ENCODE data around the gene VGLL4. TPM values are rescaled to one million over a fixed set of nuclear protein-coding genes. Genes with fewer than 3 reads are reported as not detected.

The VGLL4 gene
- total RNA-seq, 1 experiment from 2014 or later, result 43.0 TPM

DNA sequence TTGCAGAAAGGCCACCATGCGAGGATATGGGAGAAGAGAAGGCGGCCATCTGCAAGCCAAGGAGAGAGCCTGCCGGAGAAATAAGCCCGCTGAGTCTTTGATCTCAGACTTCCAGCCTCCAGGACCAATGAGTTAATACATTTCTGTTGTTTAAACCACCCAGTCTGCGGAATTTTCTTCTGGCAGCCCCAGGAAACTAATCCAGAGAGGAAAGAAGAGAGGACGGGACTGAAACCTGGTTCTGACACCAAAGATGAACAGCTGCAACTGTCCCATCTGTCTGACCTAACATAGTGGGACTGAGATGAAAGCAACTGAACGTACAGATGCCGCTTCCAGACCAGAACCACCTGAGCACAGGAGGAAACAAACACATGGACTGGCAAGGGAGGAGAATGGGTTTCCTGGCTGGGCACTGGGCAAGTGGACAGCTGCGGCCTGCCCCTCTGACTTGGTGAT lies 32.3 kb downstream of the VGLL4 start (continued):
- TF ChIP-seq, protein P1, sequence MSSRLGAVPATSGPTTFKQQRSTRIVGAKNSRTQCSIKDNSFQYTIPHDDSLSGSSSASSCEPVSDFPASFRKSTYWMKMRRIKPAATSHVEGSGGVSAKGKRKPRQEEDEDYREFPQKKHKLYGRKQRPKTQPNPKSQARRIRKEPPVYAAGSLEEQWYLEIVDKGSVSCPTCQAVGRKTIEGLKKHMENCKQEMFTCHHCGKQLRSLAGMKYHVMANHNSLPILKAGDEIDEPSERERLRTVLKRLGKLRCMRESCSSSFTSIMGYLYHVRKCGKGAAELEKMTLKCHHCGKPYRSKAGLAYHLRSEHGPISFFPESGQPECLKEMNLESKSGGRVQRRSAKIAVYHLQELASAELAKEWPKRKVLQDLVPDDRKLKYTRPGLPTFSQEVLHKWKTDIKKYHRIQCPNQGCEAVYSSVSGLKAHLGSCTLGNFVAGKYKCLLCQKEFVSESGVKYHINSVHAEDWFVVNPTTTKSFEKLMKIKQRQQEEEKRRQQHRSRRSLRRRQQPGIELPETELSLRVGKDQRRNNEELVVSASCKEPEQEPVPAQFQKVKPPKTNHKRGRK (CRISPR knock-in tag; IDR thresholded peaks at IDR 0.05; ENCODE audit: borderline replicate concordance), result no peak

DNA sequence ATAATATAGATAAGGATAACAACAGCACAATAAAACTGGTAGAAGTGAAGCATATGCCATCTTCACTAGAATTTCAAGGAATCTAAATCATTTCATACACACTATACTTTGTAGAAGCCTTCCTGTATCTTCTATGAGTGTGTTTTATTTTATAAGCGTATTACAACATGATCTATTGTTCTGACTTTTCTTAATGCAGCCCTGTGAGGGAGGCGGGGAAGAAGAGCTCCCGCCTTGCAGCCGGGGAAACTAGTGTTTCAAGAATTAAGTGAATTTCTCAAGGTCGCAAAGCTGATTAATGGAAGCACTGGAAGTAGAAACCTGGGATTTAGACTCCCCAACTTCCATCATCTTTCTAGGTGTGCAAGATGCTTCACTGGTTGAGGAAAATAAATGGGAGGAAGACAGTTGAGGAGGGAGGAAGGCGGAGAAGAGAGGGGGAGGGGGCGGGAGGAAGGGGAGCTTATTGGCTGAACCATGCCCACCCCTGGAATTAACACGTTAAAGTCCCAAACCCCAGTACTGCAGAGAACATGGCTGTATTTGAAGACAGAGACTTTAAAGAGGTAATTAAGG lies 32.9 kb downstream of the VGLL4 start:
- ChIA-PET POLR2A (no interaction called here), CTCF (no interaction called here)
- Mint-ChIP-seq H3K4me3 (no peak overlapping the region), H3K27me3 (ENCODE audit: low read depth) (no peaks in the 10 kb centered on the region), H3K9me3 (no peaks in the 10 kb centered on the region), H3K27ac (peak overlapping the region; percentile 77; the same call in 1 of the 2 replicates), H3K4me1 (peaks cover 83% of the 10 kb centered on the region), H3K36me3 (0 out of 2 replicates have a peak, but pooled peaks cover 2% of the 10 kb centered on the region)
- ATAC-seq (no peak; the same call in 1 of the 2 replicates), DNase-seq (ENCODE audit: low spot score) (no peak)
- TF ChIP-seq GTF2I (CRISPR knock-in tag; conservative IDR thresholded peaks at IDR 0.05) (no peak), ATF1 (CRISPR knock-in tag; IDR thresholded peaks at IDR 0.05) (no peak), JUN (CRISPR knock-in tag; IDR thresholded peaks at IDR 0.05) (no peak), RELA (CRISPR knock-in tag; IDR thresholded peaks at IDR 0.05; ENCODE audit: borderline replicate concordance) (no peak), HMGA2 (CRISPR knock-in tag; IDR thresholded peaks at IDR 0.05) (no peak), TEAD4 (CRISPR knock-in tag; IDR thresholded peaks at IDR 0.05) (no peak), ZNF138 (CRISPR knock-in tag; conservative IDR thresholded peaks at IDR 0.05) (no peak)
- TF ChIP-seq, protein P2, sequence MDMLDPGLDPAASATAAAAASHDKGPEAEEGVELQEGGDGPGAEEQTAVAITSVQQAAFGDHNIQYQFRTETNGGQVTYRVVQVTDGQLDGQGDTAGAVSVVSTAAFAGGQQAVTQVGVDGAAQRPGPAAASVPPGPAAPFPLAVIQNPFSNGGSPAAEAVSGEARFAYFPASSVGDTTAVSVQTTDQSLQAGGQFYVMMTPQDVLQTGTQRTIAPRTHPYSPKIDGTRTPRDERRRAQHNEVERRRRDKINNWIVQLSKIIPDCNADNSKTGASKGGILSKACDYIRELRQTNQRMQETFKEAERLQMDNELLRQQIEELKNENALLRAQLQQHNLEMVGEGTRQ (CRISPR knock-in tag; IDR thresholded peaks at IDR 0.05), result no peak
- TF ChIP-seq, protein P3, sequence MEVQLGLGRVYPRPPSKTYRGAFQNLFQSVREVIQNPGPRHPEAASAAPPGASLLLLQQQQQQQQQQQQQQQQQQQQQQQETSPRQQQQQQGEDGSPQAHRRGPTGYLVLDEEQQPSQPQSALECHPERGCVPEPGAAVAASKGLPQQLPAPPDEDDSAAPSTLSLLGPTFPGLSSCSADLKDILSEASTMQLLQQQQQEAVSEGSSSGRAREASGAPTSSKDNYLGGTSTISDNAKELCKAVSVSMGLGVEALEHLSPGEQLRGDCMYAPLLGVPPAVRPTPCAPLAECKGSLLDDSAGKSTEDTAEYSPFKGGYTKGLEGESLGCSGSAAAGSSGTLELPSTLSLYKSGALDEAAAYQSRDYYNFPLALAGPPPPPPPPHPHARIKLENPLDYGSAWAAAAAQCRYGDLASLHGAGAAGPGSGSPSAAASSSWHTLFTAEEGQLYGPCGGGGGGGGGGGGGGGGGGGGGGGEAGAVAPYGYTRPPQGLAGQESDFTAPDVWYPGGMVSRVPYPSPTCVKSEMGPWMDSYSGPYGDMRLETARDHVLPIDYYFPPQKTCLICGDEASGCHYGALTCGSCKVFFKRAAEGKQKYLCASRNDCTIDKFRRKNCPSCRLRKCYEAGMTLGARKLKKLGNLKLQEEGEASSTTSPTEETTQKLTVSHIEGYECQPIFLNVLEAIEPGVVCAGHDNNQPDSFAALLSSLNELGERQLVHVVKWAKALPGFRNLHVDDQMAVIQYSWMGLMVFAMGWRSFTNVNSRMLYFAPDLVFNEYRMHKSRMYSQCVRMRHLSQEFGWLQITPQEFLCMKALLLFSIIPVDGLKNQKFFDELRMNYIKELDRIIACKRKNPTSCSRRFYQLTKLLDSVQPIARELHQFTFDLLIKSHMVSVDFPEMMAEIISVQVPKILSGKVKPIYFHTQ (CRISPR knock-in tag; IDR thresholded peaks at IDR 0.05), result no peak

DNA sequence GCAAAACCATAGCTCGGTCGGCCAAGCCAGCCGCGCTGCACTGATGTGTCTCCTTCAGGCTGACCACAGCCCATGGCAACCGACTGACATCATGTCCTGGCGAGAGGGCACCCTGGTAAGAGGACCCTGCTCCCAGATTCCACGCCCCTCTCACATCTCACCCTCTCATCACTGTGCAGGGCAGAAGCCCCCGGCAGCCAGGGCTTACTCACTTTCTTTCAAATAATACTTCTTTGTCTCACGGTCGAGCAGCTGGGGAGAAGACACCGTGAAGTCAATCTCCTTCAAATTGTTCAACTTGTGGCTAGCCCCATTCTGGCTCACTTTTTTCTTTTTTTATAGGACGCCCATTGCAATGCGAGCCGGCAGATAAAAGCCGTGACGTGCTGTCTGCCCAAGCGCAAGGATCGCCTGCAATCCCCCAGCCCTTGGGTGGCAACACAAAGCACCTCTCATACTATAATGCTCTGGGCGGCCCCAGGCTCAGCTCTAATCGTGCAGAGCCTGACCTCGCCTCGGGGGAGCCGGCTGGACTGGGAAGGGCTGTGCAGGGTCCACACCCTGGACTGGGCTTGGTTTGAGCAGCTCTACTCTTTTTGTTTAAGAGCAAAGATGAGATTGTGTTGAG lies 33.6 kb downstream of the VGLL4 start:
- ATAC-seq (peak; percentile 46), DNase-seq (ENCODE audit: low spot score) (no peak)
- Mint-ChIP-seq H3K4me3 (no peak overlapping the region), H3K4me1 (peaks cover 84% of the 10 kb centered on the region), H3K27ac (peak overlapping the region; percentile 58; the same call in 1 of the 2 replicates), H3K27me3 (ENCODE audit: low read depth) (no peaks in the 10 kb centered on the region), H3K9me3 (no peaks in the 10 kb centered on the region), H3K36me3 (0 out of 2 replicates have a peak, but pooled peaks cover 2% of the 10 kb centered on the region)
- ChIA-PET CTCF (no interaction called here), POLR2A (no interaction called here)
- TF ChIP-seq GABPB1 (CRISPR knock-in tag; IDR thresholded peaks at IDR 0.05) (no peak), KAT7 (CRISPR knock-in tag; IDR thresholded peaks at IDR 0.05; ENCODE audit: borderline replicate concordance) (no peak), JUN (CRISPR knock-in tag; IDR thresholded peaks at IDR 0.05) (no peak), CBFB (CRISPR knock-in tag; IDR thresholded peaks at IDR 0.05; ENCODE audit: low read depth) (no peak), SMAD4 (CRISPR knock-in tag; IDR thresholded peaks at IDR 0.05) (no peak), HMGA2 (CRISPR knock-in tag; IDR thresholded peaks at IDR 0.05) (no peak)

DNA sequence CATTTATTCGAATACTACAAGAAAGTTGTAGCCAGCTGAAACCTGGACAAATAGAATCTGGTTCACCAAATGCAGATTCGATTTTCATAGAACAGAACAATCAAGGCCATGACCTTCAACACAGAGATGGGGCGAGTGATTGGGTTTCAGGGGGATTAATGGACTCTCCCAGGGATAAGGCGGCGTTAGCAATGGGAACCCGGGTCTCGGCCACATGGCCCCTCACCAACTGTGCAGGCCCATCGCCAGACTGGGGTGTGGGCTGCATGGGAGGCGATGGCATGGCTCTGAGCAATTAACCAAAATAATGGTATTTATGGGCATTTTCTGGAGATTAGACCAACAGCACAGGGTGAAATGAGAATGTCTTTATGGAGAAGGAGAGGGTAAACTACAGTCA lies 34.2 kb downstream of the VGLL4 start:
- ATAC-seq (no peak), DNase-seq (ENCODE audit: low spot score) (no peak)
- CTCF ChIA-PET, result no interaction called here
- Mint-ChIP-seq H3K9me3 (no peaks in the 10 kb centered on the region), H3K36me3 (0 out of 2 replicates have a peak, but pooled peaks cover 2% of the 10 kb centered on the region), H3K4me3 (no peak overlapping the region), H3K4me1 (peaks cover 81% of the 10 kb centered on the region), H3K27me3 (ENCODE audit: low read depth) (no peaks in the 10 kb centered on the region), H3K27ac (no peak overlapping the region; the same call in 1 of the 2 replicates)
- POLR2A ChIA-PET, result no interaction called here
- TF ChIP-seq PRRX2 (CRISPR knock-in tag; IDR thresholded peaks at IDR 0.05) (no peak), TEAD4 (CRISPR knock-in tag; IDR thresholded peaks at IDR 0.05) (no peak), ELF4 (CRISPR knock-in tag; IDR thresholded peaks at IDR 0.05; ENCODE audit: low read depth) (no peak), SP1 (CRISPR knock-in tag; conservative IDR thresholded peaks at IDR 0.05) (no peak), IRF2 (CRISPR knock-in tag; IDR thresholded peaks at IDR 0.05; ENCODE audit: borderline replicate concordance, low read depth) (no peak), FOXP1 (CRISPR knock-in tag; IDR thresholded peaks at IDR 0.05; ENCODE audit: borderline replicate concordance) (no peak)
- TF ChIP-seq, protein P1 (CRISPR knock-in tag; IDR thresholded peaks at IDR 0.05; ENCODE audit: borderline replicate concordance), result no peak
- TF ChIP-seq, protein P4, sequence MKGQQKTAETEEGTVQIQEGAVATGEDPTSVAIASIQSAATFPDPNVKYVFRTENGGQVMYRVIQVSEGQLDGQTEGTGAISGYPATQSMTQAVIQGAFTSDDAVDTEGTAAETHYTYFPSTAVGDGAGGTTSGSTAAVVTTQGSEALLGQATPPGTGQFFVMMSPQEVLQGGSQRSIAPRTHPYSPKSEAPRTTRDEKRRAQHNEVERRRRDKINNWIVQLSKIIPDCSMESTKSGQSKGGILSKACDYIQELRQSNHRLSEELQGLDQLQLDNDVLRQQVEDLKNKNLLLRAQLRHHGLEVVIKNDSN (CRISPR knock-in tag; IDR thresholded peaks at IDR 0.05), result no peak
- TF ChIP-seq, protein P5, sequence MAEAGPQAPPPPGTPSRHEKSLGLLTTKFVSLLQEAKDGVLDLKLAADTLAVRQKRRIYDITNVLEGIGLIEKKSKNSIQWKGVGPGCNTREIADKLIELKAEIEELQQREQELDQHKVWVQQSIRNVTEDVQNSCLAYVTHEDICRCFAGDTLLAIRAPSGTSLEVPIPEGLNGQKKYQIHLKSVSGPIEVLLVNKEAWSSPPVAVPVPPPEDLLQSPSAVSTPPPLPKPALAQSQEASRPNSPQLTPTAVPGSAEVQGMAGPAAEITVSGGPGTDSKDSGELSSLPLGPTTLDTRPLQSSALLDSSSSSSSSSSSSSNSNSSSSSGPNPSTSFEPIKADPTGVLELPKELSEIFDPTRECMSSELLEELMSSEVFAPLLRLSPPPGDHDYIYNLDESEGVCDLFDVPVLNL (CRISPR knock-in tag; IDR thresholded peaks at IDR 0.05; ENCODE audit: borderline replicate concordance, low read depth), result no peak

Data from WTC11 (cell line).